Bone marrow (tissue), 2 donors: Measurements from ENCODE around the gene TNRC18.

Experiments
- DNase-seq, 2 donors: peaks; one replicate each; lab custom pipeline; 2025; lab: John Stamatoyannopoulos, UW

Gene TNRC18

DNA sequence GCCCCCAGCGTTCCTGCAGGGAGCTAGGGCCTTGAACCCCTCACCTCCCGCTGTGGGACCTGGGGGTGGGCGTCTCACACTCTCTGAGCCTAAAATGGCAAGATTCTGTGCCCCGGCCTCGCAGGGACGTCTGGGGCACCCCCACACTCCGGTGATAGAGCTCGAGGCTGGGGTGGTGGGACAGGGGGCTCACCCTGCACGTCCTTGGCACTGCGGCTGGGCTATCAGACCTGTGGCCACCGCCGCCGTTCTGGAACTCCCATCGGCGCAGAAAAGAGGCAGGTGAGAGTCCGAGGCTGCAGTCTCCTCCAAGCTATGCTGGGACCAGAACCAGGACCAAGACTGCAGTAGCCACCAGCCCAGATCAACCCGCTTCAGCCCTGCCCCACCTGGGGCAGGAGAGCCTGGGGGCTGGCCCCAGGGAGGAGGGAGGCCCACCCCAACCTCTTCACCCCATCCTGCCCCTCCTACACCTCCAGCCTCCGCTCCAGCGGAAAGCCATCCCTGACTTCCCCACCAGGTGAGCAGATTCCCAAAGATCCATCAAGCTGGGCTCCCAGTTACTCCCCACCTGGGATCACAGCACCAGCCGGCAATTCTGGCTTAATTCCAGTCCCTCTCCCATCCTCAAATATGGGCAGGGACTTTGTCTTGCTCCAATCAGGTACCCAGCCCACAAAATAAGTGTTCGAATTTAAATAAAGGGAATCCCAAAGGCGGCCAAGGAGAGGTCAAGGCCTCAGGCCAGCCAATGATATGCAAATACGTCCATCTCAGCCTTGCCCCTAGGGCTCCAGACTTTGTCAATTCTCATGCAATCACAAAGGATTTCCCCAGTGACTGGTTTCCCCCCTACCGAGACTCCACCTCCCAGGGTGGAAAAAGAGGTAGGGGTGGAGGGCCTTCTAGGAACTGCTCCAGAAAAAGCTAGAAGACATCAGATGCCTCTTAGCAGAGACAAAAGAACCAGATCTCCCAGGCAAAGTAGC is 16.4 kb downstream of the TNRC18 start:
- no peak for DNase-seq

DNA sequence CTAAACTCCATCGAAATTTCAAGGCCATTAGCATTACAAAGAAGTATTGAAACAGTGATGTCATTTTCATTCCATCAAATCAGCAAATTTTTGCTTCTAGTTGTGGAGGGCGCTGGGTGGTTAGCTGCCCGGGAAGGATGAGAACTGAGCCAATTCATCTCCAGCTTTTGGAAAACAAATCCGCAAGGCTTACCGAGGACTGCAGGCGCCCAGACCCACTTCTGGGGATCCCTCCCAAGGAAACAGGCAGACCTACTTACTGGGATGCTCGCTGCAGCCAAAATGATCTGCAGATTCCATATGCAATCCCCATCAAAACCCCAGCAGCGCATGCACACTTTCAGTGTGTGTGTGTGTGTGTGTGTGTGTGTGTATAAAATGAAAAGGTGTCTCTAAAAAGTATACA is 19.2 kb downstream of the TNRC18 start:
- no peak for DNase-seq

- no peak for DNase-seq
Measured at GRCh38 chr7:5403442-5403841, 20.2 kb downstream of the TNRC18 start.

- no peak for DNase-seq
Measured at GRCh38 chr7:5397736-5398135, 25.9 kb downstream of the TNRC18 start.

GRCh38 chr7:5396999-5397663 is 26.5 kb downstream of the TNRC18 start:
- peak; percentile 75 to 93 for DNase-seq

DNA sequence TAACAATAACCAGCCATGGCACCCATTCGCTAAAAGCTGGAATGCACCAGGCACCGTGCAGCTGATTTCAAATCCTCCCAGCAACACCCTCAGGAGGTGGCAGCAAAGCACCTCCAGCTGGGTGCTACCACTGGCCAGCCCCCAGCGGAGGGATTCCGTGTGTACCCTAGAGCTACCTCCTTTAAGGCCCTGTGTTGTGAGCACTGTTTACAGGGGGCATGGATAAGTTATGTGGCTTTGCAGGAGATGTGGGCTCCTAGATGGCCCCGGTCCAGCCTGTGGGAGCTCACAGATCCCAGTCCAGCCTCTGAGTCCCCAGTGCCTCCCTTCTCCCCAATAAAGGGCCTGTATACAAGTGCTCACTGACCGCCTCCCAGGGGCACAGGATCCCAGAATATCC is 27.1 kb downstream of the TNRC18 start:
- peak; percentile 29 to 60 for DNase-seq

- no peak for DNase-seq
Measured at GRCh38 chr7:5395246-5395645, 28.4 kb downstream of the TNRC18 start.

- no peak for DNase-seq
Measured at GRCh38 chr7:5394264-5395105, 29.1 kb downstream of the TNRC18 start.

DNA sequence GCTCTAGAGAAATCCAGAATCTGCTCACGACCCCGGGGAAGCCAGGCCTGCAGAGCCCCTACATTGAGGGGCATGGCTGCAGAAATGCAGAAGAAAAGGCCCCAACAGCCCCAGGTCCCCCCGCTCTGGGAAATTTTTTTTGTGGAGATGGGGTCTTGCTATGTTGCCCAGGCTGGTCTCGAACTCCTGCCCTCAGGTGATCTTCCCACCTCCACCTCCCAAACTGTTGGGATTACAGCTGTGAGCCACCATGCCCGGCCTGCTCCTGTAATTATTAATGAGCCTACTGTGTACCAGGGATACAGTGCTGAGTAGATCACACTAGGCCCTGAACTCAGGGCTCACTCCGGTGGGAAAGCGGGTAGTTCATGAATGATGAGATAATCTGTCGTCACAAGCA is 29.9 kb downstream of the TNRC18 start:
- no peak for DNase-seq

- DNase-seq, result no peak
Measured at GRCh38 chr7:5393328-5393727, 30.3 kb downstream of the TNRC18 start.

DNA sequence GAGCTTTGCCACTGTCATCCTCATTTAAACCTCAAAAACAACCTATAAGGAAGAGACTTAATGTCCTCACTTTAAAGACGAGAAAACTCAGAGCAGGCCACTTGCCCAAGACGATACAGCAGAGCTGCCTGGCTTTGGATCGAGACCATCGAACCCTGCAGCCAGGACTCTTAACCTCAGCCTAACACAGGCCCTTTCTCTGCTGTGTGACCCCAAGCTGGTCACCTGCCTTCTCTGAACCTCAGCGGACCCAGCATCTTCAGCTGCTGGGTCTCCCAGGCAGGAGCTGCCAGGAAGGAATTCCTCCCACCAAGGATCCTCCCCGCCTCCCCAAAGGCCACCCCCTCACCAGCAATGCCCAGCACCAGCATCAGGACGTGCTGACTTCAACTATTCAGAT is 32.7 kb downstream of the TNRC18 start:
- DNase-seq, result no peak

DNA sequence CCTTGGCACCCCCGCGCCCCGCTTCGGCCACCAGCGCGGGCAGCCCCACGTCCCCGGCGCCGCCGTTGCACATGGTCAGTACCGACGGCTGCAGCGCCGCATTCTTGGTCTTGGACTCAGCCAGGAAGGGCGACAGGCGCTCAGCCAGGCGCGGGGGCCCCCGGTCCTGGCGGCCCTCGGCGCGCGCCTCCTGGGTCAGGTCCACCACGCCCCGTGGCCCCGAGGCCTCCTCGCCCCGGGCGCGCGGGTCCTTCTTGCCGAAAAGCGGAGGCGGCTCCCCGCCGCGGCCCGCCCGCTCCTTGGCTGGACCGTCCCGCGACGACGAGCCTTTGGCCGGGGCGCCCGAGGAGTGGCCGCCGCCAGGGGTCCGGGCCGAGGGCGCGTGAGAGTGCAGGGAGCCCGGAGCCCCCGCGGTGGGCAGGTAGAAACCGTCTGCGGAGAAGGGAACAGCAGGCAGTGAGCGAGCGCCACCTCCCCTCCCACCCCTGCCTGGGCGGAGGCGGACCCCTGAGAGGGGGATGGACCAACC is 34.7 kb downstream of the TNRC18 start:
- no peak for DNase-seq

GRCh38 chr7:5388273-5388901 is 35.2 kb downstream of the TNRC18 start:
- no peak for DNase-seq

DNA sequence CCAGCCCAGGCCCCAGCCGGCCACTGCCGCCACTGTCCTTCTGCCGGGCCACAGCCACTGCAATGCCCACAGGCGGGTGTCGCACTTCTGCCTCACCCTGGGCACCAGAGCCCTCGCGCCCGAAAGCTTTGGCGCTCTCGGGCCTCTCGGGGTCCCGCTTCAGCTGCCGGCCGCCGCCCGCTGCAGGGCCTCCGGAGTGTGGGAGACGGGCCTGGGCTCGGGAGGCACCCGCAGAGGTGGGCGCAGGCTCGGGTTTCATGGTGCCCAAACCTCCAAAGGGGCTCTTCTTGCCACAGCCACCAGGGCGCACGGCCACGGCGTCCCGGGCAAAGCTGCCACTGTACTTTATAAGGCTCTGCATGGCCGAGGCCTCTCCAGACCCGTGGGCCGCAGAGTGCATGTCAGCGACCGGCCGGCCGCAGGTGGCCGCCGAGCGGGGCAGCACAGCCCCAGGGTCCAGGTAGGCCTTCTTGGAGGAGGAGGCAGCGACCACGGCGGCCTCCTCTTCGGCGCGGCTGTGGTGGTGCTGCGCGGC is 35.9 kb downstream of the TNRC18 start:
- no peak for DNase-seq

DNA sequence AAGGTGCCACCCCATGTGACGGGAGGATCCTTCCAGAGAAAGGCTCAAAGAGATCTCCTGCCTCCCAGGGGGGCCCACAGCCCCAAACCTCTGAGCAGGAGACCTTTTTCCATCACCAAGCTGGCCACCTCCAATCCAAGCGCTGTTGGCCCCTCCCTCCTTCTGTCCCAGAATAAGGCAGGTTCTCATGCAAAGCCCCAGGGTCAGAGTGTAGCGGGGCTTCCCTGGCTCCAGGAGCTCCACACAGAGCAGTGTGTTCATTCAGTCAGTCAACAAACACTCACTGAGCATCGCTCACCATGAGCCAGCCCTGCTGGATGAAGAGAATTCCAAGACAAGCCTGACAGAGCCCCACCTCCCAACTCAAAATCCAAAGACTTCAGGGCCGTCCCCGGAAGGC is 39.0 kb downstream of the TNRC18 start:
- DNase-seq, result no peak

DNA sequence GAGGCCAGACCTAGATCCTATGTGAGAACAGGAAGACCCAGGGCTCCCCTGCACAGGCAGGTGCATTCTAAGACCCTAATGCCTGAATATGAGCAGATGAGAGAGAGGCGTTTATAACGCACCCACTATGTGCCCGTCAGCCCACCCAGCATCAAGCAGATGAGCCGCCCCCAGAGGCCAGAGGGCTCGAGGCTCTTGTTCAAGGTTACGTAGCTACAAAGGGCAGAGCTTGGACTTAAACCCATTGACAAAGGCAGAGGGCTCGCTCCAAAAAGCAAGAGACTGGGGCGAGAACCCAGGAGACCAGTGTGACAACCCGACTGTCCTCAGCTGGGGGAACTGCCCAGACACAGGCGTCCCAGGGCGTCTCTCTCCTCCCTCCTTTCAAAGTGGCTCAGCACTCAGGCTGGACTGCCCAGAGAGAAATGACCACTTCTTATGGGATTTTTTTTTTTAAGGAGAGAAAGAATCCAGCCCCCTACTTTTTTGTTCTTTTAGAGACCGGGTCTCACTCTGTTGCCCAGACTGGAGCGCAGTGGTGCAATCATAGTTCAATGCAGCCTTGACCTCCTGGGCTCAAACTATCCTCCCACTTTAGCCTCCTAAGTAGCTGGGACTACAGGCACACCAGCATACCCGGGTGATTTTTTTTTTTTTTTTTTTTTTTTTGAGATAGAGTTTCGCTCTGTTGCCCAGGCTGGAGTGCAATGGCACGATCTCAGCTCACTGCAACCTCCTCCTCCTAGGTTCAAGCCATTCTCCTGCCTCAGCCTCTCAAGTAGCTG is 40.1 kb downstream of the TNRC18 start:
- no peak for DNase-seq

GRCh38 chr7:5382281-5382892 is 41.2 kb downstream of the TNRC18 start:
- DNase-seq, result no peak

- DNase-seq, result no peak
Measured at GRCh38 chr7:5381071-5381772, 42.4 kb downstream of the TNRC18 start.

GRCh38 chr7:5380350-5381070 is 43.1 kb downstream of the TNRC18 start:
- no peak for DNase-seq
